ENCODE measurements around the gene TMEM135. TPM values are rescaled to one million over a fixed set of nuclear protein-coding genes. Genes with fewer than 3 reads are reported as not detected.

The TMEM135 gene
- total RNA-seq, 4 donors from 2014 or later: 17.2 to 69.6 (median 33.0) TPM

GRCh38 chr11:87316491-87316890 is 278.8 kb downstream of the TMEM135 start:
- intact Hi-C loops (cut with DNase I): no loop called here
- Histone ChIP-seq H3K27me3 (no peaks in the 10 kb centered on the region), H3K4me3 (replicated peaks in 1 of 3) (no peak overlapping the region), H3K9me3 (no peaks in the 10 kb centered on the region), H3K4me1 (no peaks in the 10 kb centered on the region), H3K27ac (no peak overlapping the region), H3K36me3 (peaks cover 0 to 4% of the 10 kb centered on the region in 2 donors)
- no peak for DNase-seq
- no peak for TF ChIP-seq CTCF (IDR thresholded peaks at IDR 0.05)
- TF ChIP-seq POLR2A (IDR thresholded peaks at IDR 0.05): no peak

- H3K27me3 ChIP-seq: no peaks in the 10 kb centered on the region
- H3K27ac ChIP-seq: no peak overlapping the region
- no peak for DNase-seq
- peaks cover 0 to 4% of the 10 kb centered on the region in 2 donors for H3K36me3 ChIP-seq
- no peaks in the 10 kb centered on the region for H3K9me3 ChIP-seq
- 71 to 98% methylated on average over 2 of the region's 2 CpGs for WGBS, 2 donors
- H3K4me1 ChIP-seq: no peaks in the 10 kb centered on the region
- no peak overlapping the region for H3K4me3 ChIP-seq (replicated peaks in 1 of 3)
- intact Hi-C loops (cut with DNase I): no loop called here
- TF ChIP-seq CTCF (IDR thresholded peaks at IDR 0.05) (no peak), POLR2A (IDR thresholded peaks at IDR 0.05) (no peak)
These were observed 279.7 kb downstream of the TMEM135 start for GRCh38 chr11:87317441-87317840.

- no peaks in the 10 kb centered on the region for H3K9me3 ChIP-seq
- intact Hi-C loops (cut with DNase I): no loop called here
- TF ChIP-seq POLR2A (IDR thresholded peaks at IDR 0.05): no peak
- TF ChIP-seq CTCF (IDR thresholded peaks at IDR 0.05): no peak
- H3K4me3 ChIP-seq (replicated peaks in 1 of 3): no peak overlapping the region
- no peak for DNase-seq
- H3K27me3 ChIP-seq: no peaks in the 10 kb centered on the region
- H3K36me3 ChIP-seq: peaks cover 0 to 4% of the 10 kb centered on the region in 2 donors
- H3K4me1 ChIP-seq: no peaks in the 10 kb centered on the region
- H3K27ac ChIP-seq: no peak overlapping the region
These were observed 282.4 kb downstream of the TMEM135 start for GRCh38 chr11:87320123-87320522.

- intact Hi-C loops (cut with DNase I): no loop called here
- WGBS, 2 donors: 35 to 79% methylated on average over 1 of the region's 1 CpG
- H3K27ac ChIP-seq: no peak overlapping the region
- peaks cover 0 to 4% of the 10 kb centered on the region in 2 donors for H3K36me3 ChIP-seq
- no peaks in the 10 kb centered on the region for H3K4me1 ChIP-seq
- no peaks in the 10 kb centered on the region for H3K27me3 ChIP-seq
- H3K9me3 ChIP-seq: no peaks in the 10 kb centered on the region
- no peak for DNase-seq
- no peak for TF ChIP-seq POLR2A (IDR thresholded peaks at IDR 0.05)
- no peak for TF ChIP-seq CTCF (IDR thresholded peaks at IDR 0.05)
- H3K4me3 ChIP-seq (replicated peaks in 1 of 3): no peak overlapping the region
These were observed 284.8 kb downstream of the TMEM135 start for GRCh38 chr11:87322568-87322967.

- intact Hi-C loops (cut with DNase I): no loop called here
- Histone ChIP-seq H3K27ac (no peak overlapping the region), H3K4me3 (replicated peaks in 1 of 3) (no peak overlapping the region), H3K36me3 (peaks cover 0 to 4% of the 10 kb centered on the region in 2 donors), H3K27me3 (no peaks in the 10 kb centered on the region), H3K4me1 (no peaks in the 10 kb centered on the region), H3K9me3 (no peaks in the 10 kb centered on the region)
- WGBS, 2 donors: 87 to 89% methylated on average over 5 of the region's 5 CpGs
- DNase-seq: no peak
- TF ChIP-seq POLR2A (IDR thresholded peaks at IDR 0.05) (no peak), CTCF (IDR thresholded peaks at IDR 0.05) (no peak)
These were observed 286.2 kb downstream of the TMEM135 start for GRCh38 chr11:87323899-87324298.

Data from thyroid gland (tissue), 4 donors.